HG03045 (cell line): ENCODE measurements around the gene STIMATE.

ENCODE experiments used
- ATAC-seq: cut with Tn5 transposase; IDR thresholded peaks from one replicate; pipeline ENCODE4 v1.9.1; 2021; ENCODE audit warnings: mild to moderate bottlenecking, moderate library complexity; ENCODE audit not compliant: unreplicated experiment

STIMATE gene

GRCh38 chr3:52871761-52872160 is 25.6 kb downstream of the STIMATE start:
- no peak for ATAC-seq

- ATAC-seq, result no peak
These were observed 26.9 kb downstream of the STIMATE start for GRCh38 chr3:52870471-52870870.

GRCh38 chr3:52866427-52866826 is 30.9 kb downstream of the STIMATE start:
- ATAC-seq, result no peak

- no peak for ATAC-seq
These were observed 31.4 kb downstream of the STIMATE start for GRCh38 chr3:52865994-52866393.

- no peak for ATAC-seq
These were observed 37.0 kb downstream of the STIMATE start for GRCh38 chr3:52860424-52860768.

GRCh38 chr3:52859686-52860423 is 37.5 kb downstream of the STIMATE start:
- no peak for ATAC-seq

GRCh38 chr3:52857864-52858263 is 39.5 kb downstream of the STIMATE start:
- no peak for ATAC-seq

GRCh38 chr3:52857133-52857532 is 40.2 kb downstream of the STIMATE start:
- ATAC-seq, result no peak

- no peak for ATAC-seq
These were observed 40.7 kb downstream of the STIMATE start for GRCh38 chr3:52856666-52857065.

GRCh38 chr3:52854013-52854412 is 43.3 kb downstream of the STIMATE start:
- ATAC-seq, result no peak

GRCh38 chr3:52852419-52852818 is 44.9 kb downstream of the STIMATE start:
- ATAC-seq, result no peak

GRCh38 chr3:52851348-52851747 is 46.0 kb downstream of the STIMATE start:
- no peak for ATAC-seq

GRCh38 chr3:52849656-52850055 is 47.7 kb downstream of the STIMATE start:
- no peak for ATAC-seq

- ATAC-seq, result no peak
These were observed 48.7 kb downstream of the STIMATE start for GRCh38 chr3:52848617-52849016.

GRCh38 chr3:52847726-52848125 is 49.6 kb downstream of the STIMATE start:
- no peak for ATAC-seq

GRCh38 chr3:52847241-52847640 is 50.1 kb downstream of the STIMATE start:
- no peak for ATAC-seq

- ATAC-seq, result no peak
These were observed 50.8 kb downstream of the STIMATE start for GRCh38 chr3:52846432-52846965.

- no peak for ATAC-seq
These were observed 51.5 kb downstream of the STIMATE start for GRCh38 chr3:52845691-52846431.

GRCh38 chr3:52845157-52845556 is 52.2 kb downstream of the STIMATE start:
- ATAC-seq, result no peak

- ATAC-seq, result no peak
These were observed 52.9 kb downstream of the STIMATE start for GRCh38 chr3:52844290-52844975.

- no peak for ATAC-seq
These were observed 53.5 kb downstream of the STIMATE start for GRCh38 chr3:52843881-52844280.
